ENCODE measurements around the gene TSPO.

- TF ChIP-seq, protein P1, sequence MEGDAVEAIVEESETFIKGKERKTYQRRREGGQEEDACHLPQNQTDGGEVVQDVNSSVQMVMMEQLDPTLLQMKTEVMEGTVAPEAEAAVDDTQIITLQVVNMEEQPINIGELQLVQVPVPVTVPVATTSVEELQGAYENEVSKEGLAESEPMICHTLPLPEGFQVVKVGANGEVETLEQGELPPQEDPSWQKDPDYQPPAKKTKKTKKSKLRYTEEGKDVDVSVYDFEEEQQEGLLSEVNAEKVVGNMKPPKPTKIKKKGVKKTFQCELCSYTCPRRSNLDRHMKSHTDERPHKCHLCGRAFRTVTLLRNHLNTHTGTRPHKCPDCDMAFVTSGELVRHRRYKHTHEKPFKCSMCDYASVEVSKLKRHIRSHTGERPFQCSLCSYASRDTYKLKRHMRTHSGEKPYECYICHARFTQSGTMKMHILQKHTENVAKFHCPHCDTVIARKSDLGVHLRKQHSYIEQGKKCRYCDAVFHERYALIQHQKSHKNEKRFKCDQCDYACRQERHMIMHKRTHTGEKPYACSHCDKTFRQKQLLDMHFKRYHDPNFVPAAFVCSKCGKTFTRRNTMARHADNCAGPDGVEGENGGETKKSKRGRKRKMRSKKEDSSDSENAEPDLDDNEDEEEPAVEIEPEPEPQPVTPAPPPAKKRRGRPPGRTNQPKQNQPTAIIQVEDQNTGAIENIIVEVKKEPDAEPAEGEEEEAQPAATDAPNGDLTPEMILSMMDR (IDR thresholded peaks at IDR 0.05): no peak
- TF ChIP-seq ZFX (IDR thresholded peaks at IDR 0.05; ENCODE audit: borderline replicate concordance): no peak
Observed at GRCh38 chr22:43156413-43156812, 5.1 kb downstream of the TSPO start.

All from 22Rv1 (cell line).